ENCODE results near the gene KCNB1.
A peak's percentile ranks its signal among the peaks of the same experiment; 100 is the strongest.

Gene KCNB1

GRCh38 chr20:49384437-49385434, 97.7 kb downstream of the KCNB1 start:
- peak; percentile 25 for DNase-seq

GRCh38 chr20:49381558-49382493, 100.6 kb downstream of the KCNB1 start:
- DNase-seq: peak; percentile 50

DNA sequence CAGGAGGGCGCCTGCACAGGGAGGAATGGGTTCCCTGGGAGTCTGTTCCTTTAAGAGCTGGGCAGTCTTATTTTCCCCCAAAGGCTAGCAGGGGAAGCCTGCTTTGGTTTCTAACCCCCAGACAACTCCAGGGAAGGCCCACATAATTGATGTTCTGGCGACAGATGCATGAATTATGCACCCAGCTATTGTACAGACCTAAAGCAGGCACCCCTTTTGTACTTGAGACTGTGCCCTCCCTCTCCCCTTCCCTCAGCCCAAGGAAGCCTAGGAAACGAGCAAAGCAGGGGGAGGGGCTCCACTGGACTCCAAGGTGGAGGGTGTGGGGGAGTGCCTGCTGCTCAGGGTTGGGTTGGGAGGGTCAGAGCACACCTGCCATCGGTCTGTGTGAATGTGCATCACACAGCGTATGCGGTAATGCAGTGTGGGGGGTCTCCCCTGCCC, 102.1 kb downstream of the KCNB1 start:
- DNase-seq: no peak

- no peak for DNase-seq
Measured at GRCh38 chr20:49379338-49379737, 103.1 kb downstream of the KCNB1 start.

GRCh38 chr20:49377326-49377725, 105.1 kb downstream of the KCNB1 start:
- no peak for DNase-seq

DNA sequence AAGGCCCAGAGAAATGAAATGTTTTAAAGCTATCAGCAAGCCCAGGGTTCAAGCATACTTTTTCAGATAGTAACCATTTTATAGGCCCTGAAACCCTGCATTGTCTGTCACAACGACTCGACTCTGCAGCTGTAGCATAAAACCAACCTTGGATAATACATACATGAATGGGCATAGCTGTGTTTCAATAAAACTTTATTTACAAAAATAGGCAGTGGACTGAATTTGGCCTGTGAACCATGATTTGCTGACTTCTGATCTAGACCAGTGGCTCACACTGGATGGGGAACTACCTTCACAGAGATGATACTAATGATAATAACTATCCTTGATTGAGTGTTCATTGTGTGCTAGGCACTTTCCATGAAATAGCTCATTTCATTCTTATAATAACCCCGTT, 107.3 kb downstream of the KCNB1 start:
- DNase-seq: no peak

- DNase-seq: no peak
Measured at GRCh38 chr20:49372095-49372734, 110.3 kb downstream of the KCNB1 start.

DNA sequence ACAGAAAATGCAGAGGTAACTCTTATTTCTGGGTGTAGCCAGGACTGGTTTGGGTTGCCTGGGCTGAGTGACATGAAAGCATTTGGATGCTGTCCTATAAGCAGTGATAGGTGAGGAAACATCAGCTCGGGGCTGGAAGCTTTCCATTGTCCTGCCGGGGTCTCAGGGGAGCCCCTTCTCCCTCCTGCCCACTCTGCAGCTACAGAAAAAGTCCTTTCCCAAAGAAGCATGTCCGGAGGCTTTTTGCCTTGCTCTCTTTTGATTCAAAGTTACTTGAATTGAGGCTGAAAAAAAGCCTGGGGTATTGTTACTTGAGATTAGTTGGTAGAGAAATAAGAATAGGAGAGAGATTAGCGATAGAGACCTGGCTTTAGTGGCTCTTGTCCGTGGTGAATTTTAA, 113.9 kb downstream of the KCNB1 start:
- DNase-seq: no peak

DNA sequence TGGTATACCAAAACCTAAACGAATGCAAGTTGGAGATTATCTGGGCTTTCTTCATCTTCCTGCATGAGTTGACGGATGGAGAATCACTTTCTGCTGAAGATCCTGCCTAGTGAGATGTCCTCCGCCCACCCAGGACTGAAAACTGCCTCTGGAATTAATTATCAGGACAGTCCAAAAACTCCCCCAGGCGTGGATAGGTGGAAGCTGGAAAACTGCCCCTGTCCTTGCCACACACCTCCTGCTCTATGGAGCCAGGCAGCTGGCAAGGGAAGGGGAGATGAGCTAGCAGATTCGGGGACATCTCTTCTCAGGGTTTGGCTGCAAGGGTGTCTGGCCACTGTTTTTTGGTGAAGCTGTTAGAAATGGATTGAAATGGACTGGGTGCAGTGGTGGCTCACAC, 115.4 kb downstream of the KCNB1 start:
- DNase-seq: no peak

- DNase-seq: no peak
Measured at GRCh38 chr20:49366687-49367086, 115.8 kb downstream of the KCNB1 start.

- DNase-seq: no peak
Measured at GRCh38 chr20:49361862-49362660, 120.4 kb downstream of the KCNB1 start.

- DNase-seq: no peak
Measured at GRCh38 chr20:49360242-49360968, 122.1 kb downstream of the KCNB1 start.

DNA sequence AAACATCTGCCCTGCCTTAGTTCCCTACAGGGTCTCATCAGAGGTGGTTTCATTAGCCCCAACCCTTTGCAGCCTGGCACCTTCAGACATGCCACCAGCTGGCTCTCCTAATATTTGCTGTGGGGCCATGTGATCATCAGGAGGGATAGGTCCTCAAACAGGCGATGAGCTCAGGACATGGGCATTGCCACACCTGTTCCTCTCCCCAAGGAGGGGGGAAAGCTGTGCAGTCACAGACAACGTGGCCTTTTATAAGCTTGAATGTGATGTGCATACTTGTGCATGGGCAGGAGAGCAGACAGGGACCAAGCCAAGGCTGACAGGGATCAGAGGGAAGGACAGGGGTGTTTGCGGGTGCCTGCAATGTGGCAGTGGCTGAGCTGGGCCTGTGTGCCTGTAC, 125.8 kb downstream of the KCNB1 start:
- no peak for DNase-seq

GRCh38 chr20:49354673-49355072, 127.8 kb downstream of the KCNB1 start:
- DNase-seq: no peak

- DNase-seq: no peak
Measured at GRCh38 chr20:49353348-49353747, 129.1 kb downstream of the KCNB1 start.

DNA sequence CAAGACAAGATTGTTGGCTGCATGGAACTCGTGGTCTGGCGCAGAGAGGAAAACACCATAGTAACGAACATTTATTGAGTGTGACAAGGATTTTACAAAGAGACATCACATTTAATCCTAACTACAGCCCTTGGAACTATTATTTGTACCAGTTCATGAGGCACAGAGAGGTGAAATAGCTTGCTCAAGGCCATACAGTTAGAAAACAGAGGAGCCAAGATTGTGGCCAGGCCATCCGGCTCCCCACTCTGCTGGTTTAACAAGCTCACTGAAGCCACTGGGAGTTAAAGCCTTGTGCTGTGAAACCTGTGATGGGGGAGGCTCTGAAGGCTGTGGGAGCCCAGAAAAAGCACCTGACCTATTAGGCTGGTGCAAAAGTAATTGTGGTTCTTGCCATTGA, 129.7 kb downstream of the KCNB1 start:
- DNase-seq: no peak

GRCh38 chr20:49351775-49352174, 130.7 kb downstream of the KCNB1 start:
- no peak for DNase-seq

DNA sequence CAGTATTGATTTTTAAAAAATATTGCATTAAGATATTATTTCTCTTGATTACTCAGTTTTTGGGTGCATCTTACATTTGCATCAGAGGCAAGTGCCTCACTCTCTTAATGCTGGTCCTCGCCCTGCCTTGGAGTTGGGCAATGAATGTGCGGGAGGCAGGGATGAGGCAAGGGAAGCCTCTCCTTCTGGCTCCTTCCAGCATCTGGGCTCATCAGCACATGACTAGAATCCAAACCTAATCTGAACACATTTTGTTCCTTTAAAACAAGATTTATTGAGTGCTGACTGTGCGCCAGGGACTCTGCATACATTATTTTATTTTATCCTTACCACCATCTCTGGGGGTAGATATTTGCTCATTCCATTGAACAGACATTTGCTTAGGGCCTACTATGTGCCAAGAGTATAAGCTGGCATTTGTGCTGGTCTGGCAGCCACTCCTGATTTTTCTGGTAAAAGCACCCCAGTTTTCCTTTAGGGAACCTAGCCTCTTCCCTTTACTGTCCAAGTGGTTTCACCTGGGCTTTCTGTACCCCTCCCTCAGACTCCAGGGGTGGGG, 132.7 kb downstream of the KCNB1 start:
- DNase-seq: no peak

DNA sequence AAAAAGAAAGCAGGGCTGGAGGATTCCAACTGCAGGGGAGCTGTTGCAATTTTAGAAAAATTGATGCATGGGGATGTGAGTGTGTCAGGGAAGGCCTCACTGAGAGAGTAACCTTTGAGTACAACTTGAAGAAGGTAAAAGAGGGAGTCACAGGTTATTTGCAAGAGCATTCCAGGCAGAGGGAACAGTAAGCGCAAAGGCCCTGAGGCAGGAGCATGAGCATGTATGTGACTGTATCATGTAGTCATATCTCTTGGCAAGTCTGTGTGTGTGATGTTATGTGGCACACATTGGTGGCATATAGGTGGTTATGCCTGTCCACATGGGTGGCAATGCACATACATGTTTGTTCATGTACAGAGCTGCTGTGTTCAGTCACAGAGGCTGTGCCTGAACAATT, 133.4 kb downstream of the KCNB1 start:
- DNase-seq: no peak

- no peak for DNase-seq
Measured at GRCh38 chr20:49348563-49348962, 133.9 kb downstream of the KCNB1 start.

DNA sequence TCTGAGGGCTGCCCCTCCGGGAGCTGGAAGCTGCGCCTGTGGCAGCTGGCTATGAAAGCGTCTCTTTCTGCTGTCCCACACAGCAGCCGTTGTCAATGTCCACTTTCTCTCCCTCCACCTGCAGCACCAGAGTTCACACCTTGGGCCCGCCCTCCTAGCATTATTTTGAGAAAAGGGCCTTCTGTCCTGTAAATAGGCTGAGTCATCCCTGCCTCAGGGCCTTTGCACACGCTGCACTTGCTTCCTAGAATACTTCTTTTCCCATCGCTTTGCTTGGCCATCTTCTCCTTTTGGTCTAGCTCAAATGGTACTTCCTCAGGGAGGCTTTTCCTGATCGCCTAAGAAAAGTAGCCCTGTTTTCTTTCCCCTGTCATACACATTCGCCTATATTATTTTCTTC, 135.3 kb downstream of the KCNB1 start:
- DNase-seq: no peak

Data from fibroblast of skin of right quadriceps (primary cell).